Spleen (tissue), 7 donors: Measurements from ENCODE around the gene MECP2.

Experiments used
- POLR2A ChIP-seq, 3 donors: fragments of 450-650 bp; IDR thresholded peaks; one replicate each; pipeline ENCODE4 v1.5.1; 2017; ENCODE audit warnings: antibody characterized with exemption in 3 of 3, mild to moderate bottlenecking in 1 of 3
- POLR2AphosphoS5 ChIP-seq, 3 donors: sonication (generic); formaldehyde crosslinking; IDR thresholded peaks; one replicate each; pipeline ENCODE4 v1.5.1; 2017; ENCODE audit warnings: antibody characterized with exemption in 3 of 3
- TF ChIP-seq, protein P1 (sequence below), 11 experiments: fragments of 200-600 bp in 7 of 11; fragments of 450-650 bp in 4 of 11; sonication (generic) in 4 of 11; IDR thresholded peaks in 8 of 11; conservative IDR thresholded peaks in 3 of 11; 1 replicate in 7 of 11; 2 replicates in 4 of 11; pipeline versions ENCODE4 v1.4.0 to v1.8.0; 2016 to 2021; ENCODE audit warnings: antibody characterized with exemption in 11 of 11, inconsistent platforms in 4 of 11, mild to moderate bottlenecking in 1 of 11
- donor health status: DM: no; HTN: no; CAD: no; lungs with moderate emphysema.
- donor health status: DM: no; HTN: no; CAD: no.
- donor health status: DM: no; HTN: no; CAD: no.

DNA sequence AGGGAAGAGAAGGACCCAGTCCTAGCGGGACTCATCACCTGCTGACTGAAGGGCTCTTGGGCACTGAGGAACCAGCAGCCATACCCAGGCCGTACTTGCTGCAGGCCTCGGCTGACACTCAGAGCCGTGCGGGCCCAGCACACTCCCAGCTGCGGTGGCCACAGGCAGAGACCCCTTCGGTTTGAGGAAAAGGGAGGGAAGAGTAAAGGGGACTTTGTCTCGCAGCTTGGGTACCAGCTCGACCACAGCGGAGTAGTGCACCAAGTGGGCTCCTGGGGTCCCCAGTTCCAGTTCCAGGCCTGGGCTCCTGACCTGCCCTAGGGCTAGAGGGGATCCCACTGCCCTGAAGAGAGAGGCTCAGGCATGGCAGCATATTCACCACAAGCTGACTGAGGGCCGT lies 28.6 kb upstream of the MECP2 start:
- TF ChIP-seq, protein P1, sequence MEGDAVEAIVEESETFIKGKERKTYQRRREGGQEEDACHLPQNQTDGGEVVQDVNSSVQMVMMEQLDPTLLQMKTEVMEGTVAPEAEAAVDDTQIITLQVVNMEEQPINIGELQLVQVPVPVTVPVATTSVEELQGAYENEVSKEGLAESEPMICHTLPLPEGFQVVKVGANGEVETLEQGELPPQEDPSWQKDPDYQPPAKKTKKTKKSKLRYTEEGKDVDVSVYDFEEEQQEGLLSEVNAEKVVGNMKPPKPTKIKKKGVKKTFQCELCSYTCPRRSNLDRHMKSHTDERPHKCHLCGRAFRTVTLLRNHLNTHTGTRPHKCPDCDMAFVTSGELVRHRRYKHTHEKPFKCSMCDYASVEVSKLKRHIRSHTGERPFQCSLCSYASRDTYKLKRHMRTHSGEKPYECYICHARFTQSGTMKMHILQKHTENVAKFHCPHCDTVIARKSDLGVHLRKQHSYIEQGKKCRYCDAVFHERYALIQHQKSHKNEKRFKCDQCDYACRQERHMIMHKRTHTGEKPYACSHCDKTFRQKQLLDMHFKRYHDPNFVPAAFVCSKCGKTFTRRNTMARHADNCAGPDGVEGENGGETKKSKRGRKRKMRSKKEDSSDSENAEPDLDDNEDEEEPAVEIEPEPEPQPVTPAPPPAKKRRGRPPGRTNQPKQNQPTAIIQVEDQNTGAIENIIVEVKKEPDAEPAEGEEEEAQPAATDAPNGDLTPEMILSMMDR (IDR thresholded peaks at IDR 0.05 in 8 of 11, conservative IDR thresholded peaks at IDR 0.05 in 3 of 11) = no peak
- TF ChIP-seq POLR2A (IDR thresholded peaks at IDR 0.05) = no peak
- TF ChIP-seq POLR2AphosphoS5 (IDR thresholded peaks at IDR 0.05) = no peak
